Adrenal gland (tissue), 12 donors: ENCODE results near the gene ANKRD62. TPM values are rescaled to one million over a fixed set of nuclear protein-coding genes. Genes with fewer than 3 reads are reported as not detected.

Experiments used
- DNase-seq, 7 donors: peaks; one replicate each; pipeline ENCODE4 v3.0.0-alpha.2; 2019 to 2020
- H3K27ac ChIP-seq, 5 donors: fragments of 200-600 bp; sonication (generic) in 4 of 5; 1 replicate in 3 of 5; 2 replicates in 2 of 5; pipeline versions ENCODE4 v1.5.1 to v1.8.0; 2016 to 2020; ENCODE audit warnings: mild to moderate bottlenecking in 1 of 5
- H3K27me3 ChIP-seq: fragments of 200-600 bp; 2 replicates; pipeline ENCODE4 v1.8.0; 2021
- H3K36me3 ChIP-seq, 2 donors: fragments of 200-600 bp; replicated peaks in 1 of 2; 1 replicate in 1 of 2; 2 replicates in 1 of 2; pipeline versions ENCODE4 v1.5.1 to v1.8.0; 2018 to 2022
- H3K4me1 ChIP-seq, 2 donors: fragments of 200-600 bp; replicated peaks in 1 of 2; 1 replicate in 1 of 2; 2 replicates in 1 of 2; pipeline versions ENCODE4 v1.5.1 to v1.8.0; 2018 to 2021
- H3K4me3 ChIP-seq, 4 donors: fragments of 200-600 bp; sonication (generic) in 3 of 4; one replicate each; pipeline ENCODE4 v1.5.1; 2016 to 2018
- H3K9me3 ChIP-seq, 3 donors: fragments of 200-600 bp; sonication (generic) in 1 of 3; replicated peaks in 1 of 3; 1 replicate in 2 of 3; 2 replicates in 1 of 3; pipeline versions ENCODE4 v1.5.1 to v1.8.0; 2016 to 2021
- POLR2A ChIP-seq, 2 donors: fragments of 450-650 bp; IDR thresholded peaks; one replicate each; pipeline ENCODE4 v1.6.1; 2017; ENCODE audit warnings: antibody characterized with exemption in 2 of 2, mild to moderate bottlenecking in 2 of 2, moderate library complexity in 1 of 2
- WGBS, 4 donors: extraction: QIAGEN DNeasy Blood & Tissue Kit in 2 of 4; methylation state at CpG; one replicate each; pipeline versions ENCODE4 v1.1.5 to v1.1.7; 2013 to 2017; 5-methylcytosine and 5-hydroxymethylcytosine counted together
- intact Hi-C, 2 donors: fragments of 100-400 bp; cut with DNase I; formaldehyde crosslinking; loops; one replicate each; pipeline versions ENCODE4 v1.14.1 to v1.15.0; 2022 to 2023
- polyA plus RNA-seq, 3 donors: library from polyadenylated mRNA; stranded (reverse); fragments of 200-250 nt in 2 of 3; fragments of 350-450 nt in 1 of 3; fragmentation: Illumina TruSeq in 1 of 3; extraction: RNeasy Lipid Tissue Mini Kit (QIAGEN cat#74804) in 1 of 3; gene quantifications; one replicate each; pipeline ENCODE4 v1.2.3, GENCODE V29; 2013 to 2014
- total RNA-seq, 9 donors: library from RNA; depleted of rRNA in 4 of 9; stranded (reverse); fragments of >200 nt in 4 of 9; fragments of 120-200 nt in 1 of 9; fragmentation: NEBNext Ultra II Directional in 1 of 9; extraction: Animal tissue kit (Norgen Biotek cat#: 25700) in 1 of 9; gene quantifications; one replicate each; pipeline versions ENCODE4 v1.1.0 to v1.2.4, GENCODE V29; 2013 to 2023
- TF ChIP-seq, protein P1 (sequence below), 6 experiments: fragments of 450-650 bp in 4 of 6; fragments of 200-600 bp in 2 of 6; sonication (generic) in 1 of 6; IDR thresholded peaks; 1 replicate in 5 of 6; 2 replicates in 1 of 6; pipeline versions ENCODE4 v1.5.1 to v1.8.0; 2016 to 2021; ENCODE audit warnings: antibody characterized with exemption in 6 of 6, mild to moderate bottlenecking in 2 of 6, moderate library complexity in 1 of 6
- donor health status: healthy with polysubstance abuse.
- donor health status: Bipolar disorder and iron deficiency.
- donor health status: DM: yes; HTN: yes; CAD: no.
- donor health status: DM: no; HTN: no; CAD: no.
- donor health status: DM: no; HTN: no; CAD: no.
- donor health status: DM: yes; HTN: yes; CAD: no.

The ANKRD62 gene
- total and polyA plus RNA-seq, 12 donors, result not detected

DNA sequence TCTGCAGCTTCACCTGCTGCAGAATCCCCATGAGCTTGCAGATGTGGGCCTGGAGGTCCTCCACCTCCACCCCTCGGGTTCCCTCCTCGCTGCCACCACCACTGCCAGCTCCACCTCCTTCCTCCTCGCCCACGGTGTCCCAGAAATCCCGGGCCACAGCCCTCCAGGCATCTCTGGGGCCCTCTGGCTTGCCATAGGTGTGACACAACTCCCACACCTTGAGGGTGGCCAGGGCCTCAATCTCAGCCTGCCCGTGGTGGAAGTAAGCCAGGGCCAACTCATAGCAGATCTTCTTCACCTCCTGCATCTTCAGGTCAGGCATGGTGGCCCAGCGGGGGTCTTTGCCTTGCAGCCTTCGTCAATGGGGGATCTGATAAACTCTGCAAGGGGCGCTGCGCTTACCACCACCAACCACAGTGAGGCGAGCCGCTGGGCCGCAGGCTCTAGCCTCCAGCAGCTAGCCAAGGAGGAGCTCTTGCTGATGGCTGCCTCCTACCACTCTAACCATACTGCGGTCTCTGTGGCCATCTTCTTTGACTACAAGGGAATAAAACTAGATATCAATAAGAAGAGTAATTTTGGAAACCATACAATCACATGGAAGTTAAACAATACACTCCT is 36.1 kb upstream of the ANKRD62 start:
- Histone ChIP-seq H3K36me3 (no peaks in the 10 kb centered on the region), H3K27me3 (no peaks in the 10 kb centered on the region), H3K4me3 (no peak overlapping the region), H3K9me3 (no peaks in the 10 kb centered on the region), H3K27ac (no peak overlapping the region), H3K4me1 (no peaks in the 10 kb centered on the region)
- intact Hi-C loops, result no loop called here
- 72 to 82% (median 75%) methylated on average over 12 to 14 of the region's 14 CpGs for WGBS, 4 donors
- no peak for TF ChIP-seq POLR2A (IDR thresholded peaks at IDR 0.05)
- TF ChIP-seq, protein P1, sequence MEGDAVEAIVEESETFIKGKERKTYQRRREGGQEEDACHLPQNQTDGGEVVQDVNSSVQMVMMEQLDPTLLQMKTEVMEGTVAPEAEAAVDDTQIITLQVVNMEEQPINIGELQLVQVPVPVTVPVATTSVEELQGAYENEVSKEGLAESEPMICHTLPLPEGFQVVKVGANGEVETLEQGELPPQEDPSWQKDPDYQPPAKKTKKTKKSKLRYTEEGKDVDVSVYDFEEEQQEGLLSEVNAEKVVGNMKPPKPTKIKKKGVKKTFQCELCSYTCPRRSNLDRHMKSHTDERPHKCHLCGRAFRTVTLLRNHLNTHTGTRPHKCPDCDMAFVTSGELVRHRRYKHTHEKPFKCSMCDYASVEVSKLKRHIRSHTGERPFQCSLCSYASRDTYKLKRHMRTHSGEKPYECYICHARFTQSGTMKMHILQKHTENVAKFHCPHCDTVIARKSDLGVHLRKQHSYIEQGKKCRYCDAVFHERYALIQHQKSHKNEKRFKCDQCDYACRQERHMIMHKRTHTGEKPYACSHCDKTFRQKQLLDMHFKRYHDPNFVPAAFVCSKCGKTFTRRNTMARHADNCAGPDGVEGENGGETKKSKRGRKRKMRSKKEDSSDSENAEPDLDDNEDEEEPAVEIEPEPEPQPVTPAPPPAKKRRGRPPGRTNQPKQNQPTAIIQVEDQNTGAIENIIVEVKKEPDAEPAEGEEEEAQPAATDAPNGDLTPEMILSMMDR (IDR thresholded peaks at IDR 0.05), result no peak
- DNase-seq, result no peak

DNA sequence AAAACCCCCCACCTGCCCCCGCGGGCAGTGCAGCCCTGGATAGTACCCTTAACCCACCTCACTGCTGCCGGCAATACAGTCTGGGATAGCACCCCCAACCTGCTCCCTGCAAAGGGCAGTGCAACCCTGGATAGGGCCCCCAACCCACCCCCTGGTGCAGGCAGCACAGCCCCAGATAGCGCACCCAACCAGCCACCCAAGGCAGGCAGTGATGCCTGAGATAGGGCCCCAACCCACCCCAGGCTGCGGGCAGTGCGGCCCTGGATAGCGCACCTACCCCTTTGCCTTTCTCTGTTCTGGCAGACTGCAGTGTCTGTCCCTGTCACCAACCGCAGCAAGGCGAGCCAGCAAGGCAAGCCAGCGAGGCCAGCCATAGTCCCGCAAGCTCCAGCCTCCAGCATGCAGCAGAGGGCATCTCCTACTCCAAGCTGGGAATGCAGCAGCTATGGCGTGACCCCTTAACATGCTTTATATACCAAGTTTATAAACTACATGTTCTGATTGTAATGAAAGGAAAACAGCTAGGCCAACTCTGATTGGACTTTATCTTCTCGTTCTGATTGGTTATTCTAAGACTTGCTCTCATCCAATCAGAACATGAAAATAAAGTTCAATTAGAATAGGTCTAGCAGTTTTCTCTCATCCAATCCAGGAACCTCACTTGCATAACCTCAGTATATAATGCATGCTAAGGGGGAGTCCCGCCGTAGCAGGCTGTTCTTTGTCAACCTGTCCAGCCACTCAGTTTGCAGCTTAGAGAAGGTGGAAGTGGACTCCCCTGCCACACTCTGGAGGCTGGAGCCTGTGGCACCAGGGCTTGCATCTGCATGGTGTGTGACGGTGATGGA is 34.1 kb upstream of the ANKRD62 start:
- DNase-seq, result no peak
- Histone ChIP-seq H3K27ac (no peak overlapping the region), H3K4me3 (no peak overlapping the region), H3K9me3 (no peaks in the 10 kb centered on the region), H3K36me3 (no peaks in the 10 kb centered on the region), H3K27me3 (no peaks in the 10 kb centered on the region), H3K4me1 (no peaks in the 10 kb centered on the region)
- TF ChIP-seq, protein P1 (IDR thresholded peaks at IDR 0.05), result no peak
- TF ChIP-seq POLR2A (IDR thresholded peaks at IDR 0.05), result no peak
- intact Hi-C loops, result no loop called here
- WGBS, 4 donors, result 78 to 90% (median 86%) methylated on average over 10 to 16 of the region's 16 CpGs

DNA sequence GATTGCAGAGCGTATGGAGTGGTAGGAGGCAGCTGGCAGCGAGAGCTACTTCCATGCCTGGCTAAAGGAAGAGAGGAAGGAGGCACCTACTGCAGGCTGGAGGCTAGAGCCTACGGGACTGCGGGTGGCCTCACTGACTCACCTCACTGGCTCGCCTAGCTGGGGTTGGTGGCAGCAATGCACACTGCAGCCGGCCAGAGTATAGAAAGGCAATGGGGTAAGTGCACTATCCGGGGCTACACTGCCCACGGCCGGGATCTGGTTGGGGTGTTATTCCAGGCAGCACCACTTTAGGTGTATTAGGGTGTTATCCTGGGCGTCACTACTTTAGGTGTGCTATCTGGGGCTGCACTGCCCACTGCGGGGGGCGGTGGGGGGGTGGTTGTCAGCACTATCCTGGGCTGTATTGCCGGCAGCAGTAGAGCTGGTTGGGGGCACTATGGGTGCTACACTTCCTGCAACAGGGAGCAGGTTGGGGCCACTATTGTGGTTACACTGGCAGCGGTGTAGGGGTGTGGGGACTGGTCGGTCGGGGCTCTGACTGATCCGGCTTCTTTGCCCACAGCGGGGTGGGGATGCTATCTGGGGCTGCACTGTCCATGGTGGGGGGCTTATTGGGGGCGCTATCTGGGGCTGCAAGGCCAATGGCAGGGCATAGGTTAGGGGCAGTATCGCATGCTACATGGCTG is 33.3 kb upstream of the ANKRD62 start:
- H3K27me3 ChIP-seq, result no peaks in the 10 kb centered on the region
- no peak overlapping the region for H3K27ac ChIP-seq
- TF ChIP-seq POLR2A (IDR thresholded peaks at IDR 0.05), result no peak
- TF ChIP-seq, protein P1 (IDR thresholded peaks at IDR 0.05), result no peak
- H3K4me3 ChIP-seq, result no peak overlapping the region
- H3K9me3 ChIP-seq, result no peaks in the 10 kb centered on the region
- 71 to 78% (median 76%) methylated on average over 14 to 20 of the region's 20 CpGs for WGBS, 4 donors
- no peak for DNase-seq
- intact Hi-C loops, result no loop called here
- no peaks in the 10 kb centered on the region for H3K4me1 ChIP-seq
- H3K36me3 ChIP-seq, result no peaks in the 10 kb centered on the region

DNA sequence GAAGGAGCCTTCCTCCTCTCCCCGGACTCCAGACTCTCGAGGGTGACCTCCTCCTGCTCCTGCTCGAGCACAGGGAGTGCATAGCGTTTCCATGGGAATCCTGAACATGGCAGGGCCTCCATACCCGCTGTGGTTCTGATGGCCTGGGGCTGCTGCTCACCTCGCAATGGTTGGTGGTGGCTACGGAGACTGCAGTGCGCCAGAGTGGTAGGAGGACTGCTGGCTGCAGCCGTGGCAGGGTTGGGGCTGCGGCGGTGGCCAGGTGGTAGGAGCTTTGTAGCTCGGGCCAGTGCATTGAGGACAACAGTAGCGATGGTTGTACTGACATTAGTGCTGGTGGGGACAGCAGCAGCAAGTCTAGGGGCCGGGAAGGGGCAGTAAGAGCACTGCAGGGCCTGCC is 32.0 kb upstream of the ANKRD62 start:
- H3K4me1 ChIP-seq, result no peaks in the 10 kb centered on the region
- DNase-seq, result no peak
- intact Hi-C loops, result no loop called here
- WGBS, 4 donors, result 79 to 95% (median 83%) methylated on average over 11 to 14 of the region's 14 CpGs
- no peaks in the 10 kb centered on the region for H3K9me3 ChIP-seq
- no peak overlapping the region for H3K27ac ChIP-seq
- TF ChIP-seq, protein P1 (IDR thresholded peaks at IDR 0.05), result no peak
- TF ChIP-seq POLR2A (IDR thresholded peaks at IDR 0.05), result no peak
- H3K27me3 ChIP-seq, result no peaks in the 10 kb centered on the region
- no peak overlapping the region for H3K4me3 ChIP-seq
- H3K36me3 ChIP-seq, result no peaks in the 10 kb centered on the region
